ENCODE data around the gene TSR2.

Gene TSR2

GRCh38 chrX:54439960-54440871 is at the start of gene TSR2:
Gene TSR2, plus strand, starts transcription at chrX:54440404. Its CDS starts 18 bp downstream, at chrX:54440422.
- peak within 1 kb of the TSS; percentile 79 for H3K4me3 ChIP-seq (ENCODE audit: low read depth, low read length)

GRCh38 chrX:54397113-54397512 is 43.1 kb upstream of the TSR2 start:
- no peak overlapping the region for H3K4me3 ChIP-seq (ENCODE audit: low read depth, low read length)

GRCh38 chrX:54407266-54407665 is 32.9 kb upstream of the TSR2 start:
- H3K4me3 ChIP-seq (ENCODE audit: low read depth, low read length): no peak overlapping the region

GRCh38 chrX:54411732-54412131 is 28.5 kb upstream of the TSR2 start:
- H3K4me3 ChIP-seq (ENCODE audit: low read depth, low read length): no peak overlapping the region

- no peak overlapping the region for H3K4me3 ChIP-seq (ENCODE audit: low read depth, low read length)
Measured at GRCh38 chrX:54413753-54414152, 26.5 kb upstream of the TSR2 start.

- no peak overlapping the region for H3K4me3 ChIP-seq (ENCODE audit: low read depth, low read length)
Measured at GRCh38 chrX:54415534-54416350, 24.5 kb upstream of the TSR2 start.

- no peak overlapping the region for H3K4me3 ChIP-seq (ENCODE audit: low read depth, low read length)
Measured at GRCh38 chrX:54416965-54417364, 23.2 kb upstream of the TSR2 start.

- H3K4me3 ChIP-seq (ENCODE audit: low read depth, low read length): no peak overlapping the region
Measured at GRCh38 chrX:54419559-54420302, 20.5 kb upstream of the TSR2 start.

GRCh38 chrX:54422168-54422567 is 18.0 kb upstream of the TSR2 start:
- no peak overlapping the region for H3K4me3 ChIP-seq (ENCODE audit: low read depth, low read length)

- H3K4me3 ChIP-seq (ENCODE audit: low read depth, low read length): no peak overlapping the region
Measured at GRCh38 chrX:54423161-54423888, 16.9 kb upstream of the TSR2 start.

GRCh38 chrX:54427837-54428424 is 12.3 kb upstream of the TSR2 start:
- H3K4me3 ChIP-seq (ENCODE audit: low read depth, low read length): no peak overlapping the region

GRCh38 chrX:54430519-54430918 is 9.7 kb upstream of the TSR2 start:
- H3K4me3 ChIP-seq (ENCODE audit: low read depth, low read length): no peak overlapping the region

- H3K4me3 ChIP-seq (ENCODE audit: low read depth, low read length): no peak overlapping the region
Measured at GRCh38 chrX:54435121-54435520, 5.1 kb upstream of the TSR2 start.

- H3K4me3 ChIP-seq (ENCODE audit: low read depth, low read length): no peak overlapping the region
Measured at GRCh38 chrX:54442790-54443189, 2.6 kb downstream of the TSR2 start.

- no peak overlapping the region for H3K4me3 ChIP-seq (ENCODE audit: low read depth, low read length)
Measured at GRCh38 chrX:54444752-54445151, 4.5 kb downstream of the TSR2 start.

GRCh38 chrX:54446084-54446483 is 5.9 kb downstream of the TSR2 start:
- no peak overlapping the region for H3K4me3 ChIP-seq (ENCODE audit: low read depth, low read length)

- no peak overlapping the region for H3K4me3 ChIP-seq (ENCODE audit: low read depth, low read length)
Measured at GRCh38 chrX:54447461-54447860, 7.3 kb downstream of the TSR2 start.

- H3K4me3 ChIP-seq (ENCODE audit: low read depth, low read length): no peak overlapping the region
Measured at GRCh38 chrX:54449929-54450328, 9.7 kb downstream of the TSR2 start.

- no peak overlapping the region for H3K4me3 ChIP-seq (ENCODE audit: low read depth, low read length)
Measured at GRCh38 chrX:54452920-54453319, 12.7 kb downstream of the TSR2 start.
